Measurements from ENCODE around the gene WDR37.
"Not testable (repeated sequence)": the region's sequence is repeated elsewhere in the genome, so short reads cannot be mapped to it uniquely, and the experiment has no call there.

The WDR37 gene

GRCh38 chr10:1058017-1058416, 1.8 kb downstream of the WDR37 start:
- no peak for DNase-seq (ENCODE audit: low spot score)
- TF ChIP-seq, protein P1, sequence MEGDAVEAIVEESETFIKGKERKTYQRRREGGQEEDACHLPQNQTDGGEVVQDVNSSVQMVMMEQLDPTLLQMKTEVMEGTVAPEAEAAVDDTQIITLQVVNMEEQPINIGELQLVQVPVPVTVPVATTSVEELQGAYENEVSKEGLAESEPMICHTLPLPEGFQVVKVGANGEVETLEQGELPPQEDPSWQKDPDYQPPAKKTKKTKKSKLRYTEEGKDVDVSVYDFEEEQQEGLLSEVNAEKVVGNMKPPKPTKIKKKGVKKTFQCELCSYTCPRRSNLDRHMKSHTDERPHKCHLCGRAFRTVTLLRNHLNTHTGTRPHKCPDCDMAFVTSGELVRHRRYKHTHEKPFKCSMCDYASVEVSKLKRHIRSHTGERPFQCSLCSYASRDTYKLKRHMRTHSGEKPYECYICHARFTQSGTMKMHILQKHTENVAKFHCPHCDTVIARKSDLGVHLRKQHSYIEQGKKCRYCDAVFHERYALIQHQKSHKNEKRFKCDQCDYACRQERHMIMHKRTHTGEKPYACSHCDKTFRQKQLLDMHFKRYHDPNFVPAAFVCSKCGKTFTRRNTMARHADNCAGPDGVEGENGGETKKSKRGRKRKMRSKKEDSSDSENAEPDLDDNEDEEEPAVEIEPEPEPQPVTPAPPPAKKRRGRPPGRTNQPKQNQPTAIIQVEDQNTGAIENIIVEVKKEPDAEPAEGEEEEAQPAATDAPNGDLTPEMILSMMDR (IDR thresholded peaks at IDR 0.05; ENCODE audit: extremely low read depth, missing control alignments): no peak

GRCh38 chr10:1059902-1060301, 3.7 kb downstream of the WDR37 start:
- DNase-seq (ENCODE audit: low spot score): no peak
- TF ChIP-seq, protein P1 (IDR thresholded peaks at IDR 0.05; ENCODE audit: extremely low read depth, missing control alignments): no peak

GRCh38 chr10:1061930-1062774, 6.0 kb downstream of the WDR37 start:
- no peak for DNase-seq (ENCODE audit: low spot score)
- TF ChIP-seq, protein P1 (IDR thresholded peaks at IDR 0.05; ENCODE audit: extremely low read depth, missing control alignments): no peak

GRCh38 chr10:1063232-1063865, 7.2 kb downstream of the WDR37 start:
- no peak for DNase-seq (ENCODE audit: low spot score)
- TF ChIP-seq, protein P1 (IDR thresholded peaks at IDR 0.05; ENCODE audit: extremely low read depth, missing control alignments): no peak

DNA sequence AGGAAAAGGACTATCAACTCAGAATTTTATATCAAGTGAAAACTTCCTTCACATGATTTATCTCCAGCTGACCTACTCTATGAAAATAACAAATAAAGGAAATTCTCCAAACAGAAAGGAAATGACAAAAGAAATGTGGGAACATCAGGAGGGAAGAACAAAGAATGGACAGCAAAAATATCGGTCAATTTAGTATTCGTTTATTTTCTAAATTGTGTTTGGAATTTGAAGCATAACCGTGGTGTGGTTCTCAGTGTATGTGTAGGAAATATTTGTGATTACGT, 8.7 kb downstream of the WDR37 start:
- TF ChIP-seq, protein P1 (IDR thresholded peaks at IDR 0.05; ENCODE audit: extremely low read depth, missing control alignments): no peak
- no peak for DNase-seq (ENCODE audit: low spot score)

- DNase-seq (ENCODE audit: low spot score): not testable (repeated sequence)
Measured at GRCh38 chr10:1066734-1067133, 10.5 kb downstream of the WDR37 start.

DNA sequence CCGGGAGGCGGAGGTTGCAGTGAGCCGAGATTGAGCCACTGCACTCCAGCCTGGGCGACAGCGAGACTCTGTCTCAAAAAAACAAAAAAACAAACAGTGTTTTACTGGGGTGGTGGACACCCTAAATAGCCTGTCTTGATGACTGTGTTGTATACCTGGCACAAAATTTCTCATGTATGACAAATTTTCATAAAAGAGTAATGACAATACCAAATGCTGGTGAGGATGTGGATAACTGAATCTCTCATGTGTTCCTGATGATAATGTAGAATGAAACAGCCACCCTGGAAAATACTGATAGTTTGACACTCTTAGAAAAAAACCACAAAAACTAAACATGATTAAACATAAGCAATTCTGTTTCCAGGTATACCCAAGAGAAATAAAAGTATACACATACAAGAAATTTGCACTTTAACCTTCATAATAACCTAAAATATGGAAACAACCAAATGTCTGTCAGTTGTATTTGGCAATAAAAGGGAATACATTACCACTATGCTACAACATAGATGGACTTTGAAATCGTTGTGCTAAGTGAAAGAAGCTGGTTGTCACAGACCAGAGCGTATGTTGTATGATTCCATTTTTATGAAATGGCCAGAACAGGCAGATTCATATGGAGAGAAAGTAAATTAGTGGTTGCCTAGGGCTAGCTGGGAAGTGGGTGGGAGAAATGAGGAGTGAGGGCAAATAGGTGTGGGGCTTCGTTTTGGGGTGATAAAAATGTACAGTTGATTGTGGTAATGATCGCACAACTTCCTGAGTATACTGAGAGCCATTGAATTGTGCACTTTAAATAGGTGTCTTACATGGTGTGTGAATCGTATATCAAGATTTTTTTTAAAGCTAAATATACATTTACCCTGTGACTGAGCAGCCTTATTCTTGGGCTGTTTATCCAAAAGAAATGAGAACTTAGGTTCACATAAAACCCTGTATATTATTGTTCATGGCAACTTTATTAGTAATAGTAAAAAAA, 12.5 kb downstream of the WDR37 start:
- DNase-seq (ENCODE audit: low spot score): no peak
- TF ChIP-seq, protein P1 (IDR thresholded peaks at IDR 0.05; ENCODE audit: extremely low read depth, missing control alignments): no peak
